Caco-2 (cell line): Measurements from ENCODE around the gene CAP1. TPM values are rescaled to one million over a fixed set of nuclear protein-coding genes. Genes with fewer than 3 reads are reported as not detected.

Experiments
- BruUV-seq: library from RNA; stranded (reverse); fragments of 400-500 nt; replicated peaks from 2 replicates; lab custom pipeline; 2021; lab: Mats Ljungman, UMichigan
- CTCF ChIA-PET: fragments of 300-600 bp; sonication (Branson Sonifier 250); formaldehyde crosslinking; loops from one replicate; lab custom pipeline; 2022; ENCODE audit warnings: antibody characterized with exemption; lab: Charles Lee
- POLR2A ChIA-PET: fragments of 300-600 bp; sonication (Branson Sonifier 250); formaldehyde crosslinking; loops from one replicate; lab custom pipeline; 2022; ENCODE audit warnings: antibody characterized with exemption; lab: Charles Lee
- DNase-seq, 2 experiments: peaks; one replicate each; pipeline versions ENCODE4 v3.0.0 to v3.0.0-alpha.2; 2020 to 2022
- H3K27me3 ChIP-seq: replicated peaks from 2 replicates; pipeline ENCODE4 v1.6.0; 2011; ENCODE audit warnings: low read length; ENCODE audit not compliant: control insufficient read depth, insufficient read depth
- H3K36me3 ChIP-seq: 2 replicates; pipeline ENCODE4 v1.5.1; 2011; ENCODE audit warnings: low read length; ENCODE audit not compliant: control insufficient read depth, insufficient read depth
- H3K4me1 ChIP-seq: fragments of 250-450 bp; sonication (Bioruptor Pico); 2 replicates; pipeline ENCODE4 v1.5.1; 2020; ENCODE audit warnings: mild to moderate bottlenecking
- H3K4me3 ChIP-seq: 2 replicates; pipeline ENCODE4 v1.5.1; 2011; ENCODE audit warnings: low read depth, mild to moderate bottlenecking, control low read depth, low read length
- H3K9me3 ChIP-seq: fragments of 250-450 bp; sonication (Bioruptor Pico); 2 replicates; pipeline ENCODE4 v1.5.1; 2020; ENCODE audit warnings: mild to moderate bottlenecking, moderate library complexity
- H3K27ac Mint-ChIP-seq: one replicate; pipeline ENCODE4 v1.8.0; 2022; ENCODE audit warnings: mixed read lengths; ENCODE audit not compliant: unreplicated experiment
- H3K27me3 Mint-ChIP-seq: one replicate; pipeline ENCODE4 v1.8.0; 2022; ENCODE audit warnings: mixed read lengths; ENCODE audit not compliant: insufficient read depth, unreplicated experiment
- H3K36me3 Mint-ChIP-seq: one replicate; pipeline ENCODE4 v1.8.0; 2022; ENCODE audit warnings: mild to moderate bottlenecking, mixed read lengths; ENCODE audit not compliant: insufficient read depth, unreplicated experiment
- H3K4me1 Mint-ChIP-seq: one replicate; pipeline ENCODE4 v1.8.0; 2022; ENCODE audit warnings: low read depth, mixed read lengths; ENCODE audit not compliant: unreplicated experiment
- H3K4me3 Mint-ChIP-seq: one replicate; pipeline ENCODE4 v1.8.0; 2022; ENCODE audit warnings: mild to moderate bottlenecking, moderate library complexity, mixed read lengths; ENCODE audit not compliant: unreplicated experiment
- H3K9me3 Mint-ChIP-seq: one replicate; pipeline ENCODE4 v1.8.0; 2022; ENCODE audit warnings: mixed read lengths; ENCODE audit not compliant: unreplicated experiment
- CTCF ChIP-seq, 2 experiments: fragments of 200-600 bp in 1 of 2; IDR thresholded peaks; 1 replicate in 1 of 2; 2 replicates in 1 of 2; pipeline versions ENCODE4 v1.5.1 to v1.8.0; 2011 to 2022; ENCODE audit warnings: antibody characterized with exemption in 1 of 2, control low read depth in 1 of 2, inconsistent platforms in 1 of 2, low read depth in 1 of 2, low read length in 1 of 2, mild to moderate bottlenecking in 1 of 2, moderate library complexity in 1 of 2; ENCODE audit not compliant: insufficient read depth in 1 of 2, severe bottlenecking in 1 of 2, unreplicated experiment in 1 of 2
- intact Hi-C: fragments of 100-400 bp; cut with micrococcal nuclease; formaldehyde crosslinking; loops from one replicate; pipeline ENCODE4 v1.10.0; 2022; ENCODE audit not compliant: unreplicated experiment
- total RNA-seq: library from RNA; stranded (reverse); gene quantifications from 2 replicates; pipeline ENCODE4 v1.2.3, GENCODE V29; 2022

The CAP1 gene
- total RNA-seq, 1 experiment from 2014 or later: 181 TPM

GRCh38 chr1:40011198-40011597, 29.3 kb upstream of the CAP1 start:
- Histone ChIP-seq H3K4me3 (no peak overlapping the region), H3K4me1 (no peaks in the 10 kb centered on the region), H3K36me3 (no peaks in the 10 kb centered on the region), H3K27me3 (no peaks in the 10 kb centered on the region), H3K9me3 (no peaks in the 10 kb centered on the region)
- Mint-ChIP-seq H3K36me3 (no peaks in the 10 kb centered on the region), H3K4me3 (no peak overlapping the region), H3K27ac (no peak overlapping the region), H3K9me3 (no peaks in the 10 kb centered on the region), H3K27me3 (no peaks in the 10 kb centered on the region), H3K4me1 (no peaks in the 10 kb centered on the region)
- DNase-seq: no peak
- BruUV-seq: no TSS peak
- ChIA-PET CTCF (no interaction called here), POLR2A (no interaction called here)
- no peak for TF ChIP-seq CTCF (IDR thresholded peaks at IDR 0.05; ENCODE audit: insufficient read depth in 1 of 2, low read depth in 1 of 2, low read length in 1 of 2, severe bottlenecking in 1 of 2, unreplicated experiment in 1 of 2)
- intact Hi-C loops: no loop called here

GRCh38 chr1:40014253-40014706, 26.2 kb upstream of the CAP1 start:
- no peaks in the 10 kb centered on the region for H3K4me1 Mint-ChIP-seq
- no peaks in the 10 kb centered on the region for H3K27me3 ChIP-seq
- no peak overlapping the region for H3K27ac Mint-ChIP-seq
- CTCF ChIA-PET: interaction anchor here (0.6 kb wide), 1 partner anchor 26 kb away, joined by 3 read pairs; no protein-coding TSS in a partner anchor
- intact Hi-C loops: no loop called here
- no peaks in the 10 kb centered on the region for H3K9me3 Mint-ChIP-seq
- no peak for TF ChIP-seq CTCF (IDR thresholded peaks at IDR 0.05; ENCODE audit: insufficient read depth in 1 of 2, low read depth in 1 of 2, low read length in 1 of 2, severe bottlenecking in 1 of 2, unreplicated experiment in 1 of 2)
- POLR2A ChIA-PET: no interaction called here
- no peak overlapping the region for H3K4me3 Mint-ChIP-seq
- no peak overlapping the region for H3K4me3 ChIP-seq
- BruUV-seq: no TSS peak
- no peaks in the 10 kb centered on the region for H3K9me3 ChIP-seq
- H3K36me3 Mint-ChIP-seq: no peaks in the 10 kb centered on the region
- DNase-seq: no peak
- H3K36me3 ChIP-seq: no peaks in the 10 kb centered on the region
- H3K4me1 ChIP-seq: no peaks in the 10 kb centered on the region
- H3K27me3 Mint-ChIP-seq: no peaks in the 10 kb centered on the region

- no peaks in the 10 kb centered on the region for H3K4me1 ChIP-seq
- ChIA-PET CTCF (no interaction called here), POLR2A (no interaction called here)
- no peaks in the 10 kb centered on the region for H3K9me3 ChIP-seq
- BruUV-seq: no TSS peak
- intact Hi-C loops: no loop called here
- no peak for DNase-seq
- Mint-ChIP-seq H3K4me1 (no peaks in the 10 kb centered on the region), H3K4me3 (no peak overlapping the region), H3K27ac (no peak overlapping the region), H3K36me3 (no peaks in the 10 kb centered on the region), H3K9me3 (no peaks in the 10 kb centered on the region), H3K27me3 (no peaks in the 10 kb centered on the region)
- H3K27me3 ChIP-seq: no peaks in the 10 kb centered on the region
- no peak overlapping the region for H3K4me3 ChIP-seq
- no peak for TF ChIP-seq CTCF (IDR thresholded peaks at IDR 0.05; ENCODE audit: insufficient read depth in 1 of 2, low read depth in 1 of 2, low read length in 1 of 2, severe bottlenecking in 1 of 2, unreplicated experiment in 1 of 2)
- H3K36me3 ChIP-seq: no peaks in the 10 kb centered on the region
These were observed 25.5 kb upstream of the CAP1 start for GRCh38 chr1:40014812-40015594.
